HL-60 (cell line): ENCODE results near the gene ARMC7.

Source experiments
- CTCF ChIP-seq: IDR thresholded peaks from one replicate; pipeline ENCODE4 v1.5.1; 2011; ENCODE audit warnings: low read length, control low read depth, inconsistent platforms; ENCODE audit not compliant: insufficient read depth
- GABPA ChIP-seq: IDR thresholded peaks from 2 replicates; pipeline ENCODE4 v1.6.1; 2012; ENCODE audit warnings: low read depth
- POLR2AphosphoS5 ChIP-seq: IDR thresholded peaks from 2 replicates; pipeline ENCODE4 v1.6.1; 2012; ENCODE audit warnings: low read depth
- REST ChIP-seq: IDR thresholded peaks from 2 replicates; pipeline ENCODE4 v1.6.1; 2012; ENCODE audit warnings: low read depth; ENCODE audit not compliant: insufficient replicate concordance

- TF ChIP-seq CTCF (no peak), GABPA (no peak), POLR2AphosphoS5 (no peak), REST (no peak)
Measured at GRCh38 chr17:75159196-75160031, 49.6 kb downstream of the ARMC7 start.
